Measurements from ENCODE around the gene AGPS. TPM values are rescaled to one million over a fixed set of nuclear protein-coding genes. Genes with fewer than 3 reads are reported as not detected.

Gene AGPS
- total and polyA plus RNA-seq, 2 of the 13 experiments (the other 11 are each of a cell fraction or from before 2014, with no cell fraction given): 39.4 to 99.0 TPM

- peak; percentile 66 for TF ChIP-seq ZNF816 (CRISPR knock-in tag; IDR thresholded peaks at IDR 0.05; ENCODE audit: borderline replicate concordance)
- TF ChIP-seq, protein P1, sequence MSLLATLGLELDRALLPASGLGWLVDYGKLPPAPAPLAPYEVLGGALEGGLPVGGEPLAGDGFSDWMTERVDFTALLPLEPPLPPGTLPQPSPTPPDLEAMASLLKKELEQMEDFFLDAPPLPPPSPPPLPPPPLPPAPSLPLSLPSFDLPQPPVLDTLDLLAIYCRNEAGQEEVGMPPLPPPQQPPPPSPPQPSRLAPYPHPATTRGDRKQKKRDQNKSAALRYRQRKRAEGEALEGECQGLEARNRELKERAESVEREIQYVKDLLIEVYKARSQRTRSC (CRISPR knock-in tag; IDR thresholded peaks at IDR 0.05; ENCODE audit: low read depth): 0 out of 2 replicates have a peak, but pooled peaks have one; percentile 73
- peak; percentile 88 for TF ChIP-seq NR2F2 (IDR thresholded peaks at IDR 0.05; ENCODE audit: borderline replicate concordance, low read depth)
- peak; percentile 86 for TF ChIP-seq JUND (CRISPR knock-in tag; IDR thresholded peaks at IDR 0.05)
- peak; percentile 98; the same call in 1 of the 2 replicates for TF ChIP-seq SP140L (CRISPR knock-in tag; IDR thresholded peaks at IDR 0.05; ENCODE audit: borderline replicate concordance)
- peak; percentile 95 for TF ChIP-seq IRF2 (CRISPR knock-in tag; IDR thresholded peaks at IDR 0.05)
- TF ChIP-seq FOXC1 (CRISPR knock-in tag; IDR thresholded peaks at IDR 0.05; ENCODE audit: borderline replicate concordance): peak; percentile 34; the same call in 1 of the 2 replicates
- TF ChIP-seq ZNF510 (CRISPR knock-in tag; IDR thresholded peaks at IDR 0.05; ENCODE audit: low read depth): peak; percentile 67; the same call in 1 of the 2 replicates
- peak; percentile 99 for TF ChIP-seq HDAC2 (CRISPR knock-in tag; IDR thresholded peaks at IDR 0.05)
- TF ChIP-seq ZNF232 (CRISPR knock-in tag; IDR thresholded peaks at IDR 0.05; ENCODE audit: borderline replicate concordance): peak; percentile 94; the same call in 1 of the 2 replicates
- TF ChIP-seq ZNF660 (CRISPR knock-in tag; IDR thresholded peaks at IDR 0.05; ENCODE audit: borderline replicate concordance, low read depth): no peak
- TF ChIP-seq ZZZ3 (CRISPR knock-in tag; IDR thresholded peaks at IDR 0.05; ENCODE audit: borderline replicate concordance): no peak
- TF ChIP-seq SMAD3 (CRISPR knock-in tag; IDR thresholded peaks at IDR 0.05): peak; percentile 97
- TF ChIP-seq ZNF570 (CRISPR knock-in tag; IDR thresholded peaks at IDR 0.05; ENCODE audit: borderline replicate concordance): no peak
- peak; percentile 82 for TF ChIP-seq NFE2L2 (IDR thresholded peaks at IDR 0.05; ENCODE audit: low read length)
- peak; percentile 100 for TF ChIP-seq POGZ (CRISPR knock-in tag; IDR thresholded peaks at IDR 0.05)
- TF ChIP-seq, protein P2, sequence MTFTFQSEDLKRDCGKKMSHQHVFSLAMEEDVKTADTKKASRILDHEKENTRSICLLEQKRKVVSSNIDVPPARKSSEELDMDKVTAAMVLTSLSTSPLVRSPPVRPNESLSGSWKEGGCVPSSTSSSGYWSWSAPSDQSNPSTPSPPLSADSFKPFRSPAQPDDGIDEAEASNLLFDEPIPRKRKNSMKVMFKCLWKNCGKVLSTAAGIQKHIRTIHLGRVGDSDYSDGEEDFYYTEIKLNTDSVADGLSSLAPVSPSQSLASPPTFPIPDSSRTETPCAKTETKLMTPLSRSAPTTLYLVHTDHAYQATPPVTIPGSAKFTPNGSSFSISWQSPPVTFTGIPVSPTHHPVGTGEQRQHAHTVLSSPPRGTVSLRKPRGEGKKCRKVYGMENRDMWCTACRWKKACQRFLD (CRISPR knock-in tag; IDR thresholded peaks at IDR 0.05; ENCODE audit: borderline replicate concordance): peak; percentile 30; the same call in 1 of the 2 replicates
- no peak for TF ChIP-seq ZC3H13 (CRISPR knock-in tag; IDR thresholded peaks at IDR 0.05)
- TF ChIP-seq ZNF121 (CRISPR knock-in tag; IDR thresholded peaks at IDR 0.05): peak; percentile 91
- 0 out of 2 replicates have a peak, but pooled peaks have one; percentile 27 for TF ChIP-seq ZNF17 (CRISPR knock-in tag; IDR thresholded peaks at IDR 0.05)
- TF ChIP-seq ISL2 (CRISPR knock-in tag; IDR thresholded peaks at IDR 0.05): peak; percentile 97
- peak; percentile 77 for TF ChIP-seq PATZ1 (CRISPR knock-in tag; IDR thresholded peaks at IDR 0.05)
- TF ChIP-seq ZMYM2 (CRISPR knock-in tag; IDR thresholded peaks at IDR 0.05): peak; percentile 100
- TF ChIP-seq GABPB1 (CRISPR knock-in tag; IDR thresholded peaks at IDR 0.05): peak; percentile 76
- peak; percentile 33; the same call in 1 of the 2 replicates for TF ChIP-seq KDM5B (CRISPR knock-in tag; IDR thresholded peaks at IDR 0.05; ENCODE audit: borderline replicate concordance)
- TF ChIP-seq MXI1 (IDR thresholded peaks at IDR 0.05; ENCODE audit: borderline replicate concordance, low read depth, low read length): peak; percentile 67; the same call in 2 of the 3 replicates
- peak; percentile 89 for TF ChIP-seq NKX3-1 (CRISPR knock-in tag; IDR thresholded peaks at IDR 0.05)
These were observed 5.1 kb downstream of the AGPS start (continued) for GRCh38 chr2:177397481-177398289.
